Right atrium auricular region (tissue), 2 donors: ENCODE results near the gene MFAP2. TPM values are rescaled to one million over a fixed set of nuclear protein-coding genes. Genes with fewer than 3 reads are reported as not detected.

Source experiments
- DNase-seq: peaks from one replicate; pipeline ENCODE4 v3.0.0-alpha.2; 2019; ENCODE audit warnings: low spot score
- H3K27ac ChIP-seq, 2 donors: fragments of 200-600 bp; sonication (generic); 1 replicate in 1 of 2; 2 replicates in 1 of 2; pipeline ENCODE4 v1.5.1; 2016 to 2019
- H3K27me3 ChIP-seq, 2 donors: fragments of 200-600 bp; sonication (generic); one replicate each; pipeline versions ENCODE4 v1.5.1 to v1.6.0; 2017 to 2019
- H3K36me3 ChIP-seq: fragments of 200-600 bp; sonication (generic); one replicate; pipeline ENCODE4 v1.5.1; 2016
- H3K4me1 ChIP-seq, 2 donors: fragments of 200-600 bp; sonication (generic); one replicate each; pipeline versions ENCODE4 v1.5.1 to v1.6.0; 2017 to 2019
- H3K4me3 ChIP-seq, 2 donors: fragments of 200-600 bp; sonication (generic); 1 replicate in 1 of 2; 2 replicates in 1 of 2; pipeline ENCODE4 v1.5.1; 2017 to 2019; ENCODE audit warnings: mild to moderate bottlenecking in 1 of 2, moderate library complexity in 1 of 2
- H3K9me3 ChIP-seq, 2 donors: fragments of 200-600 bp; sonication (generic); one replicate each; pipeline ENCODE4 v1.5.1; 2019
- total RNA-seq, 2 donors: library from RNA; depleted of rRNA; stranded (reverse); fragments of >200 nt; gene quantifications; one replicate each; pipeline ENCODE4 v1.1.0, GENCODE V29; 2016
- TF ChIP-seq, protein P1 (sequence below), 2 donors: fragments of 200-600 bp; sonication (generic); IDR thresholded peaks; one replicate each; pipeline ENCODE4 v1.5.1; 2019; ENCODE audit warnings: antibody characterized with exemption in 2 of 2

Gene MFAP2
- total RNA-seq, 2 donors from 2014 or later, result 5.5 to 8.6 TPM

DNA sequence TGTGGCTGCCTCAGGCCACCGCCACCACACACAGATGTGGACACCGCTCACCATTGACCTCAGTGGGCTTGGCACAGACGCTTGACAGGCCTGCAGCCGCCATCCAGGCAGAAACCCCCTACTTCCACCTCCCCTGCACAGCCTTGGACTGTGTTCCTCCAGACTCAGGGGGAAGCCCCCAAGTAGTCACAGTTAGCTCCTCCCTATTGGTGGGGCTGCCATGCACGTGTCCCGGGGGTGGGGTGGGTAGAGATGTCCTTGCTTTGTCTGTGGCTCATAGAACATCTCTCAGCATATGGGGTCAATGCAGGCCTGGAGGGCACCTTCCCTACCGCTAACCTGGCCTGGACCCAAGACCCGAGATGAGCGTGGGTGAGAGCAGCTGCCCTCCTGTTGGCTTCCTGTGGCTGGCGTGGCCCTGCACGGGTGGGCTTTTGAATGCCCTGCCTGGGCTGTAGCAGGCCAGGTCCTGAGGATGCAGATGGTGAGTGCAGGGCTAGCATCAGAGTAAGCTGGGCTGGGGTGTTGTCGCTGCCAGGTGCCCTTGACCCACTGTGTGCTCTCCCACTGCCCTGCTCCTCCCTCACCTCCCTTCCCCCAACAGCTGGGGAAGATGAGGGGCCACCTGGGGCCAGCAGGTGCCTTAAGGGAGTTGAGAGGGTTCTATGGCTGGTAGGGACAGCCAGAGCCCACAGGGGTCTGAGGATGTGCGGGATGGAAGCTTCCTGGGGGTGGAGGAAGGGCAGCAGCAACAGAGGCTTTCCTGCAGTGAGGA lies 52.5 kb downstream of the MFAP2 start:
- H3K9me3 ChIP-seq, result no peaks in the 10 kb centered on the region
- DNase-seq, result no peak
- H3K36me3 ChIP-seq, result peaks cover 4% of the 10 kb centered on the region
- TF ChIP-seq, protein P1, sequence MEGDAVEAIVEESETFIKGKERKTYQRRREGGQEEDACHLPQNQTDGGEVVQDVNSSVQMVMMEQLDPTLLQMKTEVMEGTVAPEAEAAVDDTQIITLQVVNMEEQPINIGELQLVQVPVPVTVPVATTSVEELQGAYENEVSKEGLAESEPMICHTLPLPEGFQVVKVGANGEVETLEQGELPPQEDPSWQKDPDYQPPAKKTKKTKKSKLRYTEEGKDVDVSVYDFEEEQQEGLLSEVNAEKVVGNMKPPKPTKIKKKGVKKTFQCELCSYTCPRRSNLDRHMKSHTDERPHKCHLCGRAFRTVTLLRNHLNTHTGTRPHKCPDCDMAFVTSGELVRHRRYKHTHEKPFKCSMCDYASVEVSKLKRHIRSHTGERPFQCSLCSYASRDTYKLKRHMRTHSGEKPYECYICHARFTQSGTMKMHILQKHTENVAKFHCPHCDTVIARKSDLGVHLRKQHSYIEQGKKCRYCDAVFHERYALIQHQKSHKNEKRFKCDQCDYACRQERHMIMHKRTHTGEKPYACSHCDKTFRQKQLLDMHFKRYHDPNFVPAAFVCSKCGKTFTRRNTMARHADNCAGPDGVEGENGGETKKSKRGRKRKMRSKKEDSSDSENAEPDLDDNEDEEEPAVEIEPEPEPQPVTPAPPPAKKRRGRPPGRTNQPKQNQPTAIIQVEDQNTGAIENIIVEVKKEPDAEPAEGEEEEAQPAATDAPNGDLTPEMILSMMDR (IDR thresholded peaks at IDR 0.05), result no peak
- H3K4me3 ChIP-seq, result no peak overlapping the region
- no peaks in the 10 kb centered on the region for H3K4me1 ChIP-seq
- no peak overlapping the region for H3K27ac ChIP-seq
- H3K27me3 ChIP-seq, result no peaks in the 10 kb centered on the region

DNA sequence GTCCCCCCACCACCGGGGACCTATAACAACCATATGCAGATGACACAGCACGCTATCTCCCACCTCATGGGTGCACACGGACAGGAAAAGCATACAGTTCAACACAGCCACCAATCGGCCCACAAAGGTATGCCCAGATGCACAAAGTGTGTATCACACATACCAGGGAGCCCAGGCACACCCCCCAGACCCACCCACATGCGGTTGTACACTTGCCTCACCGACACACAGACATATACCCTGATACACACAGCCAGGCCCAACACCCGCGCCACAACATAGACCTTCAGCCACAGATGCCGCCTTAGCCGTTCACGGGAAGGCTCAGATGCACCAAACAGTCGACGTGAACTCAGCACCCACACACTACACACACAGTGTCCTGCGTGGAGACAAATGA lies 53.2 kb downstream of the MFAP2 start:
- TF ChIP-seq, protein P1 (IDR thresholded peaks at IDR 0.05), result no peak
- DNase-seq, result no peak
- no peaks in the 10 kb centered on the region for H3K4me1 ChIP-seq
- no peaks in the 10 kb centered on the region for H3K27me3 ChIP-seq
- H3K36me3 ChIP-seq, result peaks cover 4% of the 10 kb centered on the region
- no peaks in the 10 kb centered on the region for H3K9me3 ChIP-seq
- no peak overlapping the region for H3K4me3 ChIP-seq
- no peak overlapping the region for H3K27ac ChIP-seq

GRCh38 chr1:16926491-16927073 lies 53.8 kb downstream of the MFAP2 start:
- Histone ChIP-seq H3K4me1 (peaks cover 0 to 3% of the 10 kb centered on the region in 2 donors), H3K9me3 (no peaks in the 10 kb centered on the region), H3K27me3 (no peaks in the 10 kb centered on the region), H3K4me3 (no peak overlapping the region), H3K27ac (no peak overlapping the region), H3K36me3 (peaks cover 4% of the 10 kb centered on the region)
- no peak for DNase-seq
- TF ChIP-seq, protein P1 (IDR thresholded peaks at IDR 0.05), result no peak

DNA sequence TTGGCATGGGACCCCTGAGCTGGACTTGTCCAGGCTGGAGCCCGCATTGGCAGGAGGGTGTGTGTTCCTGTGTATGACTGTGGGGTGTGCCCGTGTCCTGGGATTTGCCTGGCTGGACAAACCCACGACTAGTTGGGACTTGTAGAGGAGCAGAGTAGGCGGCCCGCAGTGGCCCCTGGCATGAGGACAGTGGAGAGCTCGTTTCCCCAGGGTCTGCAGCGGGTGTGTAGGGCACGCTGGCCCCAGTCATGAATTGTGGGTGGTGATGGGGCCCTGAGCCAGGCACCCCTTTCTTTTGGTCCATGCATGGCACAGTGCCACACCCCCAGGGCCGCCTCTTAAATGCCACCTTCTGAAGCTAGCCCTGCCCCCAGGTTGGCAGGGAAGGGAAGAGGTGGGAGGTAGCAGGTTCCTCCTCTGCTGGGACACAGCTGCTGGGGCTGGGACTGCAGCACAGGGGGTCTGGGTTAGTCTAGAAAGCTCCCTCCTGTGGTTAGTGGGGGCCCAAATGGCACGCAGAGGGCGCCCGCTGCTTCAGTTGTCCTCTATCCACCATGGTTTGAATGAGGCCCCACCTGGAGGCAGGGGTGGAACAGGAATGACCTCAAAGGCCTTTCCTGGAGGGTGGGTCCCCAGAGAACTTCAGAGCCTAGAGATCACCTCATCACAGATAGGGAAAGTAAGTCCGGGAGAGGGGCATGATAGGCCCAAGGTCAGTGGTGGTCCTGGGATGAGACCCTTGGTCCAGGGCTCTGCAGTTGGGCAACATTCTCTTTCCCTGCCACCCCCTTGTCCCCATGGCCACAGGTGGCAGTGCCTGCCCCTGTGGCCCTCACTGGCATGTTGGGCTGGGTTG lies 54.6 kb downstream of the MFAP2 start:
- TF ChIP-seq, protein P1 (IDR thresholded peaks at IDR 0.05), result no peak
- H3K27me3 ChIP-seq, result no peaks in the 10 kb centered on the region
- no peak overlapping the region for H3K4me3 ChIP-seq
- H3K36me3 ChIP-seq, result peaks cover 4% of the 10 kb centered on the region
- no peak for DNase-seq
- H3K4me1 ChIP-seq, result peaks cover 0 to 9% of the 10 kb centered on the region in 2 donors
- H3K27ac ChIP-seq, result no peak overlapping the region
- H3K9me3 ChIP-seq, result no peaks in the 10 kb centered on the region

DNA sequence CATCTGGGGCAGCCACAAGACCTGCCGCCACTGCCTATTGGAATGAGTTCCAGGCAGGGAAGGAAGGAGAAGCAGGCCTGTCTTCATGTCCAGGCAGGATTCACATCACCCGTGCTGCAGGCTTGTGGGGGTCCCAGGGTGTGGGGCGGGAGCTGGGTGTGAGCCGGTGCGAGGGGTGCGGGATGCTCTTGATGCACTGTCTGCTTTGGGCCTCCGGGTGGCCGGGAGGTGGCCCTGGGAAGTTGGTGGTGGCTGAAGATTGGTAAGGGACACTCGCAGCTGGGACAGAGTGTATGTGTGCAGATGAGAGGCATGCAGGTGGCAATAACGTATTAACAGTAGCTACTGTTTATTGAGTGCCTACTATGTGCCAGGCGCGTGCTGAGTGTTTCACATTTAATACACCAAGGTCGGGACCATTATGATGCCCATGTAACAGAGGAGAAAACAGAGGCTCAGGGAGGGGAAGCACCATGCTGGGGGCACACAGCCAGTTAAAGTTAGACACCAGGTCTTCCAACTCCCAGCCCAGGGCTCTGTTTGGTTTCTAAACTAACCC lies 55.4 kb downstream of the MFAP2 start:
- no peaks in the 10 kb centered on the region for H3K36me3 ChIP-seq
- no peak overlapping the region for H3K27ac ChIP-seq
- H3K4me3 ChIP-seq, result no peak overlapping the region
- TF ChIP-seq, protein P1 (IDR thresholded peaks at IDR 0.05), result no peak
- DNase-seq, result no peak
- no peaks in the 10 kb centered on the region for H3K27me3 ChIP-seq
- H3K9me3 ChIP-seq, result no peaks in the 10 kb centered on the region
- H3K4me1 ChIP-seq, result peaks cover 0 to 9% of the 10 kb centered on the region in 2 donors

Other genes starting within 250 kb of the MFAP2 start
- gene RNU1-4, start 240.1 kb downstream of the MFAP2 start, total RNA-seq, result not detected
- gene RNU1-2, start 84.6 kb downstream of the MFAP2 start, total RNA-seq, result not detected
- gene CROCC, start 58.7 kb downstream of the MFAP2 start, total RNA-seq, result 10 to 100 TPM; 10.0 to 11.7 TPM
- 10 to 100 TPM; 13.6 to 24.2 TPM for gene ATP13A2, start 31.3 kb upstream of the MFAP2 start, total RNA-seq
- gene SDHB, start 73.4 kb upstream of the MFAP2 start, total RNA-seq, result 100 to 1,000 TPM; 240 to 528 TPM
- under 1 TPM; 0.52 to 0.63 TPM for gene PADI2, start 138.8 kb upstream of the MFAP2 start, total RNA-seq
- gene PADI1, start 224.5 kb upstream of the MFAP2 start, total RNA-seq, result not detected